ENCODE results near the gene ZBTB42.

ZBTB42 gene

GRCh38 chr14:104843442-104844305, 42.8 kb downstream of the ZBTB42 start:
- no peak for DNase-seq (ENCODE audit: low read depth in 2 of 2)

- no peak for DNase-seq (ENCODE audit: low read depth in 2 of 2)
These were observed 43.6 kb downstream of the ZBTB42 start for GRCh38 chr14:104844306-104845032.

GRCh38 chr14:104845033-104845666, 44.2 kb downstream of the ZBTB42 start:
- no peak for DNase-seq (ENCODE audit: low read depth in 2 of 2)

- no peak for DNase-seq (ENCODE audit: low read depth in 2 of 2)
These were observed 45.0 kb downstream of the ZBTB42 start for GRCh38 chr14:104845834-104846441.

- DNase-seq (ENCODE audit: low read depth in 2 of 2), result no peak
These were observed 51.4 kb downstream of the ZBTB42 start for GRCh38 chr14:104852280-104852663.

Data from stimulated activated CD4-positive, alpha-beta T cell treated with anti-CD3 and anti-CD28 coated beads, Interleukin-12 subunit alpha, Interleukin-12 subunit beta, amount 100 ng/mL, for 24 hours (primary cell).